Mesenchymal stem cell (in vitro differentiated cells and primary cell): ENCODE results near the gene FBP1.

Experiments used
- DNase-seq: peaks from one replicate; pipeline ENCODE4 v3.0.0-alpha.2; 2013
- H2AFZ ChIP-seq: one replicate; pipeline ENCODE4 v1.6.1; 2013; ENCODE audit warnings: low read depth, mild to moderate bottlenecking, control low read depth, inconsistent platforms, low read length, moderate library complexity
- H2AK5ac ChIP-seq: 2 replicates; pipeline ENCODE4 v1.6.1; 2013; ENCODE audit warnings: low read length, moderate library complexity, mild to moderate bottlenecking, inconsistent platforms; ENCODE audit not compliant: severe bottlenecking
- H2BK120ac ChIP-seq: one replicate; pipeline ENCODE4 v1.6.1; 2013; ENCODE audit warnings: low read depth, mild to moderate bottlenecking, inconsistent platforms, low read length, moderate library complexity
- H2BK12ac ChIP-seq, 2 experiments: one replicate each; pipeline ENCODE4 v1.6.1; 2013; ENCODE audit warnings: inconsistent platforms in 2 of 2, low read length in 2 of 2, mild to moderate bottlenecking in 2 of 2, moderate library complexity in 2 of 2, control low read depth in 1 of 2
- H2BK15ac ChIP-seq: one replicate; pipeline ENCODE4 v1.6.1; 2013; ENCODE audit warnings: mild to moderate bottlenecking, low read depth, inconsistent platforms; ENCODE audit not compliant: poor library complexity, severe bottlenecking
- H2BK5ac ChIP-seq: 2 replicates; pipeline ENCODE4 v1.6.1; 2013; ENCODE audit warnings: low read depth, mild to moderate bottlenecking, low read length, control low read depth, inconsistent platforms; ENCODE audit not compliant: poor library complexity, severe bottlenecking
- H3K14ac ChIP-seq, 2 experiments: one replicate each; pipeline ENCODE4 v1.6.1; 2013; ENCODE audit warnings: inconsistent platforms in 2 of 2, low read length in 2 of 2, control low read depth in 1 of 2, mild to moderate bottlenecking in 1 of 2, moderate library complexity in 1 of 2
- H3K18ac ChIP-seq, 2 experiments: one replicate each; pipeline ENCODE4 v1.6.1; 2013; ENCODE audit warnings: inconsistent platforms in 2 of 2, low read length in 2 of 2, control low read depth in 1 of 2, low read depth in 1 of 2, mild to moderate bottlenecking in 1 of 2
- H3K23ac ChIP-seq, 2 experiments: one replicate each; pipeline ENCODE4 v1.6.1; 2013; ENCODE audit warnings: inconsistent platforms in 2 of 2, low read length in 2 of 2, mild to moderate bottlenecking in 2 of 2, moderate library complexity in 2 of 2, control low read depth in 1 of 2
- H3K27ac ChIP-seq: 2 replicates; pipeline ENCODE4 v1.5.1; 2013; ENCODE audit warnings: mild to moderate bottlenecking, moderate library complexity, low read length, control low read depth, inconsistent platforms; ENCODE audit not compliant: poor library complexity, severe bottlenecking
- H3K27me3 ChIP-seq, 2 experiments: 2 replicates each; pipeline versions ENCODE4 v1.6.1 to v1.7.0; 2013; ENCODE audit warnings: low read length in 2 of 2, mild to moderate bottlenecking in 2 of 2, moderate library complexity in 2 of 2, control low read depth in 1 of 2, inconsistent platforms in 1 of 2; ENCODE audit not compliant: control insufficient read depth in 1 of 2, insufficient read depth in 1 of 2
- H3K36me3 ChIP-seq, 2 experiments: 2 replicates each; pipeline versions ENCODE4 v1.6.1 to v1.7.0; 2013; ENCODE audit warnings: low read length in 2 of 2, control low read depth in 1 of 2, inconsistent platforms in 1 of 2, low read depth in 1 of 2, mild to moderate bottlenecking in 1 of 2; ENCODE audit not compliant: insufficient read depth in 2 of 2, control insufficient read depth in 1 of 2
- H3K4ac ChIP-seq, 2 experiments: one replicate each; pipeline ENCODE4 v1.6.1; 2013; ENCODE audit warnings: inconsistent platforms in 2 of 2, low read length in 2 of 2, mild to moderate bottlenecking in 2 of 2, moderate library complexity in 2 of 2, control low read depth in 1 of 2, low read depth in 1 of 2
- H3K4me1 ChIP-seq: 2 replicates; pipeline ENCODE4 v1.6.1; 2013; ENCODE audit warnings: low read depth, low read length, control low read depth; ENCODE audit not compliant: control insufficient read depth, insufficient read depth
- H3K4me2 ChIP-seq: 2 replicates; pipeline ENCODE4 v1.6.1; 2013; ENCODE audit warnings: low read length, mild to moderate bottlenecking, inconsistent platforms; ENCODE audit not compliant: poor library complexity, severe bottlenecking
- H3K4me3 ChIP-seq, 2 experiments: 2 replicates each; pipeline versions ENCODE4 v1.5.1 to v1.7.0; 2013; ENCODE audit warnings: low read length in 2 of 2, mild to moderate bottlenecking in 2 of 2, control low read depth in 1 of 2, low read depth in 1 of 2; ENCODE audit not compliant: insufficient read depth in 1 of 2
- H3K79me1 ChIP-seq: replicated peaks from 2 replicates; pipeline ENCODE4 v1.6.1; 2013; ENCODE audit warnings: mild to moderate bottlenecking, control low read depth, low read length, inconsistent platforms; ENCODE audit not compliant: poor library complexity, severe bottlenecking
- H3K9ac ChIP-seq: 2 replicates; pipeline ENCODE4 v1.7.0; 2013; ENCODE audit warnings: mild to moderate bottlenecking, low read length, moderate library complexity
- H3K9me3 ChIP-seq: 2 replicates; pipeline ENCODE4 v1.7.0; 2013; ENCODE audit warnings: mild to moderate bottlenecking, low read length; ENCODE audit not compliant: control insufficient read depth
- H4K8ac ChIP-seq: one replicate; pipeline ENCODE4 v1.6.1; 2013; ENCODE audit warnings: inconsistent platforms, mild to moderate bottlenecking, low read length, moderate library complexity
- H4K91ac ChIP-seq: one replicate; pipeline ENCODE4 v1.6.1; 2013; ENCODE audit warnings: mild to moderate bottlenecking, low read length, inconsistent platforms
- WGBS: methylation state at CpG from one replicate; pipeline ENCODE4 v1.1.7; 2013; ENCODE audit warnings: mixed read lengths; 5-methylcytosine and 5-hydroxymethylcytosine counted together

FBP1 gene

GRCh38 chr9:94577036-94577435, 62.3 kb downstream of the FBP1 start:
- Histone ChIP-seq H3K4ac (no peak overlapping the region), H3K9ac (no peak overlapping the region), H3K27ac (no peak overlapping the region), H2BK12ac (no peak overlapping the region), H4K91ac (no peak overlapping the region), H3K9me3 (no peaks in the 10 kb centered on the region), H2AFZ (no peak overlapping the region), H3K4me3 (no peak overlapping the region), H2BK120ac (no peak overlapping the region), H3K79me1 (no peaks in the 10 kb centered on the region), H3K27me3 (peaks cover 0 to 4% of the 10 kb centered on the region in 2 experiments), H3K14ac (no peak overlapping the region), H2BK5ac (no peak overlapping the region), H3K18ac (no peak overlapping the region), H3K36me3 (no peaks in the 10 kb centered on the region), H3K4me2 (no peak overlapping the region), H3K23ac (no peak overlapping the region), H2BK15ac (no peak overlapping the region), H3K4me1 (no peaks in the 10 kb centered on the region), H2AK5ac (no peak overlapping the region), H4K8ac (no peak overlapping the region)
- DNase-seq = no peak
- WGBS = 0% methylated on average over 1 of the region's 1 CpG

- H2BK15ac ChIP-seq = no peak overlapping the region
- H2BK120ac ChIP-seq = no peak overlapping the region
- H3K79me1 ChIP-seq = no peaks in the 10 kb centered on the region
- H2BK5ac ChIP-seq = no peak overlapping the region
- H3K36me3 ChIP-seq = no peaks in the 10 kb centered on the region
- DNase-seq = no peak
- H3K4me1 ChIP-seq = no peaks in the 10 kb centered on the region
- H3K4me2 ChIP-seq = no peak overlapping the region
- H2AK5ac ChIP-seq = no peak overlapping the region
- H4K91ac ChIP-seq = no peak overlapping the region
- H2BK12ac ChIP-seq = no peak overlapping the region
- H3K4ac ChIP-seq = no peak overlapping the region
- WGBS = 92% methylated on average over 2 of the region's 2 CpGs
- H3K18ac ChIP-seq = no peak overlapping the region
- peaks cover 0 to 13% of the 10 kb centered on the region in 2 experiments for H3K27me3 ChIP-seq
- H3K14ac ChIP-seq = no peak overlapping the region
- H3K4me3 ChIP-seq = no peak overlapping the region
- H2AFZ ChIP-seq = no peak overlapping the region
- no peak overlapping the region for H3K9ac ChIP-seq
- no peak overlapping the region for H3K23ac ChIP-seq
- no peaks in the 10 kb centered on the region for H3K9me3 ChIP-seq
- H3K27ac ChIP-seq = no peak overlapping the region
- H4K8ac ChIP-seq = no peak overlapping the region
Observed at GRCh38 chr9:94576131-94576530, 63.2 kb downstream of the FBP1 start.

GRCh38 chr9:94568972-94569712, 70.2 kb downstream of the FBP1 start:
- Histone ChIP-seq H3K36me3 (no peaks in the 10 kb centered on the region), H2AK5ac (no peak overlapping the region), H3K4me3 (no peak overlapping the region), H2AFZ (no peak overlapping the region), H3K9me3 (no peaks in the 10 kb centered on the region), H2BK15ac (no peak overlapping the region), H3K14ac (no peak overlapping the region), H4K91ac (no peak overlapping the region), H3K4me2 (no peak overlapping the region), H2BK5ac (no peak overlapping the region), H2BK120ac (no peak overlapping the region), H3K4ac (peak overlapping the region in 1 of 2 experiments; percentile 43), H3K9ac (no peak overlapping the region), H3K4me1 (no peaks in the 10 kb centered on the region), H3K18ac (no peak overlapping the region), H2BK12ac (no peak overlapping the region), H4K8ac (peak overlapping the region; percentile 22), H3K79me1 (no peaks in the 10 kb centered on the region), H3K27ac (no peak overlapping the region), H3K27me3 (peaks cover 3 to 23% of the 10 kb centered on the region in 2 experiments), H3K23ac (no peak overlapping the region)
- 87% methylated on average over 16 of the region's 17 CpGs for whole genome bisulfite sequencing
- no peak for DNase-seq

GRCh38 chr9:94568250-94568889, 70.9 kb downstream of the FBP1 start:
- WGBS = 50% methylated on average over 2 of the region's 3 CpGs
- H3K18ac ChIP-seq = no peak overlapping the region
- H3K36me3 ChIP-seq = no peaks in the 10 kb centered on the region
- no peaks in the 10 kb centered on the region for H3K79me1 ChIP-seq
- H3K27me3 ChIP-seq = peaks cover 3 to 23% of the 10 kb centered on the region in 2 experiments
- no peak overlapping the region for H3K23ac ChIP-seq
- no peak for DNase-seq
- no peak overlapping the region for H3K4me2 ChIP-seq
- no peak overlapping the region for H2BK5ac ChIP-seq
- H3K4me1 ChIP-seq = no peaks in the 10 kb centered on the region
- H3K9me3 ChIP-seq = no peaks in the 10 kb centered on the region
- H3K9ac ChIP-seq = no peak overlapping the region
- H3K27ac ChIP-seq = no peak overlapping the region
- no peak overlapping the region for H3K14ac ChIP-seq
- H2BK120ac ChIP-seq = no peak overlapping the region
- no peak overlapping the region for H3K4ac ChIP-seq
- no peak overlapping the region for H2AK5ac ChIP-seq
- no peak overlapping the region for H2BK15ac ChIP-seq
- H3K4me3 ChIP-seq = no peak overlapping the region
- H4K91ac ChIP-seq = no peak overlapping the region
- H2AFZ ChIP-seq = no peak overlapping the region
- H2BK12ac ChIP-seq = no peak overlapping the region
- H4K8ac ChIP-seq = no peak overlapping the region
